HepG2 (cell line): ENCODE results near the gene SERPINA6. TPM values are rescaled to one million over a fixed set of nuclear protein-coding genes. Genes with fewer than 3 reads are reported as not detected.

Experiments used
- ATAC-seq: fragments of 200-7000 bp; cut with Tn5 transposase; 3 replicates; pipeline ENCODE4 v1.9.1; 2020; ENCODE audit warnings: mild to moderate bottlenecking, moderate library complexity
- BruUV-seq: library from RNA; stranded (reverse); fragments of 400-500 nt; replicated peaks from 2 replicates; lab custom pipeline; 2021; lab: Mats Ljungman, UMichigan
- CTCF ChIA-PET: fragments of 300-600 bp; formaldehyde crosslinking; extraction: SDS; loops from one replicate; lab custom pipeline; 2021; ENCODE audit warnings: low total read pairs, inconsistent platforms, low intra/inter-chr PET ratio; lab: Yijun Ruan, JAX
- POLR2A ChIA-PET: fragments of 350-600 bp; sonication (Branson Sonifier 250); formaldehyde crosslinking; loops from one replicate; lab custom pipeline; 2020; ENCODE audit warnings: antibody characterized with exemption, inconsistent platforms; lab: Yijun Ruan, JAX
- DNase-seq: peaks from one replicate; pipeline ENCODE4 v3.0.0-alpha.2; 2015; ENCODE audit warnings: low spot score
- FAIRE-seq: peaks from 3 replicates; lab custom pipeline; 2011; peaks lifted over from hg19 to GRCh38; lab: Jason Lieb, UNC
- H2AFZ ChIP-seq: one replicate; pipeline ENCODE4 v1.6.1; 2011; ENCODE audit warnings: low read length, inconsistent platforms
- H3K27ac ChIP-seq: fragments of 300-600 bp; 3 replicates; pipeline ENCODE4 v1.8.0; 2011; ENCODE audit warnings: mixed run types, mild to moderate bottlenecking, mixed read lengths, low read length, inconsistent platforms; ENCODE audit not compliant: insufficient read depth; ENCODE audit errors: extremely low read length
- H3K27me3 ChIP-seq, 2 experiments: fragments of 200-600 bp in 1 of 2; 2 replicates in 1 of 2; 3 replicates in 1 of 2; pipeline versions ENCODE4 v1.6.0 to v1.8.0; 2011; ENCODE audit warnings: low read length in 2 of 2, mild to moderate bottlenecking in 2 of 2, moderate library complexity in 2 of 2, inconsistent platforms in 1 of 2; ENCODE audit not compliant: insufficient read depth in 2 of 2, control insufficient read depth in 1 of 2
- H3K36me3 ChIP-seq, 2 experiments: fragments of 200-600 bp in 1 of 2; replicated peaks in 1 of 2; 2 replicates in 1 of 2; 3 replicates in 1 of 2; pipeline versions ENCODE4 v1.5.1 to v1.8.0; 2011; ENCODE audit warnings: low read length in 2 of 2, inconsistent platforms in 1 of 2; ENCODE audit not compliant: insufficient read depth in 2 of 2, control insufficient read depth in 1 of 2
- H3K4me1 ChIP-seq: 2 replicates; pipeline ENCODE4 v1.5.1; 2012; ENCODE audit warnings: low read length, inconsistent platforms; ENCODE audit not compliant: insufficient read depth
- H3K4me2 ChIP-seq: 2 replicates; pipeline ENCODE4 v1.6.0; 2011; ENCODE audit warnings: low read depth, low read length, inconsistent platforms
- H3K4me3 ChIP-seq, 3 experiments: fragments of 200-600 bp in 1 of 3; sonication (generic), shearing (Covaris generic) in 1 of 3; replicated peaks in 1 of 3; 2 replicates each; pipeline ENCODE4 v1.5.1; 2011 to 2016; ENCODE audit warnings: low read length in 3 of 3, inconsistent platforms in 2 of 3, low read depth in 2 of 3, mild to moderate bottlenecking in 2 of 3, control low read depth in 1 of 3, mixed read lengths in 1 of 3; ENCODE audit not compliant: insufficient read depth in 1 of 3
- H3K79me2 ChIP-seq: one replicate; pipeline ENCODE4 v1.6.1; 2011; ENCODE audit warnings: low read length, inconsistent platforms; ENCODE audit not compliant: insufficient read depth
- H3K9ac ChIP-seq: 2 replicates; pipeline ENCODE4 v1.6.0; 2011; ENCODE audit warnings: mild to moderate bottlenecking, low read depth, low read length, inconsistent platforms; ENCODE audit not compliant: insufficient read depth
- H3K9me3 ChIP-seq: 2 replicates; pipeline ENCODE4 v1.5.1; 2012; ENCODE audit warnings: mild to moderate bottlenecking, low read length
- H4K20me1 ChIP-seq: 2 replicates; pipeline ENCODE4 v1.6.0; 2011; ENCODE audit warnings: inconsistent platforms, mild to moderate bottlenecking, low read length, moderate library complexity; ENCODE audit not compliant: insufficient read depth
- HNF4A ChIP-seq: sonication (generic); formaldehyde crosslinking; IDR thresholded peaks from 2 replicates; pipeline ENCODE4 v1.4.0; 2020; ENCODE audit warnings: missing genetic modification reagents
- MED1 ChIP-seq: sonication (generic); formaldehyde crosslinking; IDR thresholded peaks from 2 replicates; pipeline ENCODE4 v1.4.0; 2020; ENCODE audit warnings: missing genetic modification reagents
- NR2F6 ChIP-seq, 2 experiments: IDR thresholded peaks; 2 replicates each; pipeline ENCODE4 v1.6.1; 2016; ENCODE audit warnings: antibody characterized with exemption in 1 of 2, mild to moderate bottlenecking in 1 of 2
- RARA ChIP-seq: IDR thresholded peaks from 2 replicates; pipeline ENCODE4 v1.6.1; 2016; ENCODE audit warnings: missing genetic modification reagents, missing compliant biosample characterization
- REL ChIP-seq: sonication (generic); formaldehyde crosslinking; conservative IDR thresholded peaks from 2 replicates; pipeline ENCODE4 v1.8.0; 2022; ENCODE audit warnings: mild to moderate bottlenecking, missing genetic modification reagents, moderate library complexity
- RXRA ChIP-seq: sonication (generic); formaldehyde crosslinking; IDR thresholded peaks from 2 replicates; pipeline ENCODE4 v1.5.1; 2020; ENCODE audit warnings: missing genetic modification reagents
- ZEB1 ChIP-seq: IDR thresholded peaks from 2 replicates; pipeline ENCODE4 v1.6.1; 2012; ENCODE audit warnings: mild to moderate bottlenecking, low read depth, inconsistent platforms; ENCODE audit not compliant: insufficient replicate concordance
- ZNF326 ChIP-seq: sonication (generic); formaldehyde crosslinking; IDR thresholded peaks from 2 replicates; pipeline ENCODE4 v1.4.0; 2020; ENCODE audit warnings: missing genetic modification reagents, borderline replicate concordance
- ZNF331 ChIP-seq: sonication (generic); formaldehyde crosslinking; IDR thresholded peaks from 2 replicates; pipeline ENCODE4 v1.4.0; 2020; ENCODE audit warnings: missing genetic modification reagents
- ZNF614 ChIP-seq: IDR thresholded peaks from 2 replicates; pipeline ENCODE4 v1.6.1; 2018; ENCODE audit warnings: missing biosample characterization, missing genetic modification reagents, inconsistent platforms, borderline replicate concordance
- WGBS: methylation state at CpG from one replicate; pipeline ENCODE4 v1.1.6; 2017; ENCODE audit warnings: low lambda C conversion rate; 5-methylcytosine and 5-hydroxymethylcytosine counted together
- in situ Hi-C: cut with HindIII; loops from 2 replicates; pipeline ENCODE4 v1.10.0; 2017; ENCODE audit warnings: low pct_unique_long_range_greater_than_20kb; ENCODE audit not compliant: extremely low pct_ligation_motif_present
- intact Hi-C: fragments of 100-400 bp; cut with micrococcal nuclease; formaldehyde crosslinking; loops from one replicate; pipeline ENCODE4 v1.10.0; 2022; ENCODE audit not compliant: unreplicated experiment
- polyA plus RNA-seq, 8 experiments: library from polyadenylated mRNA; depleted of rRNA in 3 of 8; stranded (reverse) in 7 of 8; unstranded in 1 of 8; fragments of >200 nt; fragmentation: Illumina TruSeq in 4 of 8; extraction: Trizol in 4 of 8; gene quantifications; 2 replicates each; pipeline versions ENCODE4 v1.2.1 to v1.2.3, GENCODE V29; 2011 to 2016; ENCODE audit warnings: low read depth in 4 of 8, missing spikeins in 1 of 8, mixed read lengths in 1 of 8; ENCODE audit not compliant: insufficient read depth in 1 of 8
- total RNA-seq, 5 experiments: library from RNA; depleted of rRNA; stranded (reverse); fragments of >200 nt; fragmentation: Illumina TruSeq; extraction: Trizol; gene quantifications; 2 replicates each; pipeline ENCODE4 v1.2.3, GENCODE V29; 2016; ENCODE audit warnings: low read depth in 1 of 5
- TF ChIP-seq, protein P1 (sequence below): sonication (generic); formaldehyde crosslinking; IDR thresholded peaks from 2 replicates; pipeline ENCODE4 v1.5.1; 2020; ENCODE audit warnings: mild to moderate bottlenecking, moderate library complexity, missing genetic modification reagents
- TF ChIP-seq, protein P2 (sequence below): sonication (generic); formaldehyde crosslinking; IDR thresholded peaks from 2 replicates; pipeline ENCODE4 v1.4.0; 2020; ENCODE audit warnings: missing genetic modification reagents
- TF ChIP-seq, protein P3 (sequence below), 2 experiments: sonication (generic) in 1 of 2; formaldehyde crosslinking in 1 of 2; IDR thresholded peaks; 2 replicates each; pipeline versions ENCODE4 v1.4.0 to v1.6.1; 2016 to 2020; ENCODE audit warnings: borderline replicate concordance in 1 of 2, low read depth in 1 of 2, mild to moderate bottlenecking in 1 of 2, missing genetic modification reagents in 1 of 2
- TF ChIP-seq, protein P4 (sequence below): sonication (generic); formaldehyde crosslinking; IDR thresholded peaks from 2 replicates; pipeline ENCODE4 v1.4.0; 2020; ENCODE audit warnings: missing genetic modification reagents, borderline replicate concordance

The SERPINA6 gene
- total and polyA plus RNA-seq, 2 of the 13 experiments (the other 11 are each of a cell fraction or from before 2014, with no cell fraction given), result 260 to 333 TPM

DNA sequence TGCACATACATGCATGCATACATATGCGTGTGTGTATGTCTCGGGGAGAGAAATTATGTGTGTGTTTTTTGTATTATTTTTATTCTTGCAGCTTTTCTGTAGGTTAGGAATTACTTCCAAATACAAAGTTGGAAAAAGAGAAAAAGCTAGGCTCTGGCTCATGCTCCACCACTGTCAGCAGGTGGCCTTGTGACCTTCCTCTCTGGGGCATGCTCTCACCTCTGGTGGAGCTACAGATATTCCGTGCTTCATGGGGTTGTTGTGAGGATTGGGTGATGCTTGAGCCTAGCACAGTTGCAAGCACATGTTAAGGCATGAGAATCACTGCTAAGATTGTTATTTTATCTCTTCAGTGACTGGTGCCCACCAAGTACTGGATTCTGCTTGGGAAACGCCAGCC lies 6.7 kb upstream of the SERPINA6 start:
- 88% methylated on average over 4 of the region's 4 CpGs for WGBS
- H3K27ac ChIP-seq, result no peak overlapping the region
- peak; percentile 36 for FAIRE-seq
- H3K9ac ChIP-seq, result no peak overlapping the region
- H4K20me1 ChIP-seq, result no peaks in the 10 kb centered on the region
- intact Hi-C loops (no loop called here), in situ Hi-C loops (no loop called here)
- ChIA-PET POLR2A (interaction anchor here (1.5 kb wide), 1 partner anchor 59 kb away, joined by 4 read pairs; the partner anchor contains the start of gene SERPINA1), CTCF (no interaction called here)
- H3K4me1 ChIP-seq, result peaks cover 72% of the 10 kb centered on the region
- no peak overlapping the region for H3K4me3 ChIP-seq
- BruUV-seq, result no TSS peak
- no peaks in the 10 kb centered on the region for H3K9me3 ChIP-seq
- DNase-seq, result no peak
- peak; percentile 93 for ATAC-seq
- H3K4me2 ChIP-seq, result no peak overlapping the region
- H2AFZ ChIP-seq, result no peak overlapping the region
- H3K36me3 ChIP-seq, result no peaks in the 10 kb centered on the region
- no peaks in the 10 kb centered on the region for H3K27me3 ChIP-seq
- H3K79me2 ChIP-seq, result no peaks in the 10 kb centered on the region
- TF ChIP-seq RXRA (CRISPR knock-in tag) (no peak), HNF4A (CRISPR knock-in tag) (no peak), ZNF326 (no peak), NR2F6 (IDR thresholded peaks at IDR 0.05) (0 out of 2 replicates have a peak, but pooled peaks have one; percentile 17), NR2F6 (CRISPR knock-in tag; IDR thresholded peaks at IDR 0.05) (0 out of 2 replicates have a peak, but pooled peaks have one; percentile 35), ZNF331 (no peak), RARA (0 out of 2 replicates have a peak, but pooled peaks have one; percentile 18), REL (CRISPR knock-in tag) (no peak), ZEB1 (no peak), MED1 (0 out of 2 replicates have a peak, but pooled peaks have one; percentile 34), ZNF614 (CRISPR knock-in tag) (no peak)
- TF ChIP-seq, protein P1, sequence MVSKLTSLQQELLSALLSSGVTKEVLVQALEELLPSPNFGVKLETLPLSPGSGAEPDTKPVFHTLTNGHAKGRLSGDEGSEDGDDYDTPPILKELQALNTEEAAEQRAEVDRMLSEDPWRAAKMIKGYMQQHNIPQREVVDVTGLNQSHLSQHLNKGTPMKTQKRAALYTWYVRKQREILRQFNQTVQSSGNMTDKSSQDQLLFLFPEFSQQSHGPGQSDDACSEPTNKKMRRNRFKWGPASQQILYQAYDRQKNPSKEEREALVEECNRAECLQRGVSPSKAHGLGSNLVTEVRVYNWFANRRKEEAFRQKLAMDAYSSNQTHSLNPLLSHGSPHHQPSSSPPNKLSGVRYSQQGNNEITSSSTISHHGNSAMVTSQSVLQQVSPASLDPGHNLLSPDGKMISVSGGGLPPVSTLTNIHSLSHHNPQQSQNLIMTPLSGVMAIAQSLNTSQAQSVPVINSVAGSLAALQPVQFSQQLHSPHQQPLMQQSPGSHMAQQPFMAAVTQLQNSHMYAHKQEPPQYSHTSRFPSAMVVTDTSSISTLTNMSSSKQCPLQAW (CRISPR knock-in tag), result 0 out of 2 replicates have a peak, but pooled peaks have one; percentile 20
- TF ChIP-seq, protein P2, sequence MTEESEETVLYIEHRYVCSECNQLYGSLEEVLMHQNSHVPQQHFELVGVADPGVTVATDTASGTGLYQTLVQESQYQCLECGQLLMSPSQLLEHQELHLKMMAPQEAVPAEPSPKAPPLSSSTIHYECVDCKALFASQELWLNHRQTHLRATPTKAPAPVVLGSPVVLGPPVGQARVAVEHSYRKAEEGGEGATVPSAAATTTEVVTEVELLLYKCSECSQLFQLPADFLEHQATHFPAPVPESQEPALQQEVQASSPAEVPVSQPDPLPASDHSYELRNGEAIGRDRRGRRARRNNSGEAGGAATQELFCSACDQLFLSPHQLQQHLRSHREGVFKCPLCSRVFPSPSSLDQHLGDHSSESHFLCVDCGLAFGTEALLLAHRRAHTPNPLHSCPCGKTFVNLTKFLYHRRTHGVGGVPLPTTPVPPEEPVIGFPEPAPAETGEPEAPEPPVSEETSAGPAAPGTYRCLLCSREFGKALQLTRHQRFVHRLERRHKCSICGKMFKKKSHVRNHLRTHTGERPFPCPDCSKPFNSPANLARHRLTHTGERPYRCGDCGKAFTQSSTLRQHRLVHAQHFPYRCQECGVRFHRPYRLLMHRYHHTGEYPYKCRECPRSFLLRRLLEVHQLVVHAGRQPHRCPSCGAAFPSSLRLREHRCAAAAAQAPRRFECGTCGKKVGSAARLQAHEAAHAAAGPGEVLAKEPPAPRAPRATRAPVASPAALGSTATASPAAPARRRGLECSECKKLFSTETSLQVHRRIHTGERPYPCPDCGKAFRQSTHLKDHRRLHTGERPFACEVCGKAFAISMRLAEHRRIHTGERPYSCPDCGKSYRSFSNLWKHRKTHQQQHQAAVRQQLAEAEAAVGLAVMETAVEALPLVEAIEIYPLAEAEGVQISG (CRISPR knock-in tag), result 0 out of 2 replicates have a peak, but pooled peaks have one; percentile 30
- TF ChIP-seq, protein P3, sequence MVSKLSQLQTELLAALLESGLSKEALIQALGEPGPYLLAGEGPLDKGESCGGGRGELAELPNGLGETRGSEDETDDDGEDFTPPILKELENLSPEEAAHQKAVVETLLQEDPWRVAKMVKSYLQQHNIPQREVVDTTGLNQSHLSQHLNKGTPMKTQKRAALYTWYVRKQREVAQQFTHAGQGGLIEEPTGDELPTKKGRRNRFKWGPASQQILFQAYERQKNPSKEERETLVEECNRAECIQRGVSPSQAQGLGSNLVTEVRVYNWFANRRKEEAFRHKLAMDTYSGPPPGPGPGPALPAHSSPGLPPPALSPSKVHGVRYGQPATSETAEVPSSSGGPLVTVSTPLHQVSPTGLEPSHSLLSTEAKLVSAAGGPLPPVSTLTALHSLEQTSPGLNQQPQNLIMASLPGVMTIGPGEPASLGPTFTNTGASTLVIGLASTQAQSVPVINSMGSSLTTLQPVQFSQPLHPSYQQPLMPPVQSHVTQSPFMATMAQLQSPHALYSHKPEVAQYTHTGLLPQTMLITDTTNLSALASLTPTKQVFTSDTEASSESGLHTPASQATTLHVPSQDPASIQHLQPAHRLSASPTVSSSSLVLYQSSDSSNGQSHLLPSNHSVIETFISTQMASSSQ (IDR thresholded peaks at IDR 0.05; ENCODE audit: low read depth), result no peak
- TF ChIP-seq, protein P3 (CRISPR knock-in tag; IDR thresholded peaks at IDR 0.05; ENCODE audit: borderline replicate concordance), result no peak
- TF ChIP-seq, protein P4, sequence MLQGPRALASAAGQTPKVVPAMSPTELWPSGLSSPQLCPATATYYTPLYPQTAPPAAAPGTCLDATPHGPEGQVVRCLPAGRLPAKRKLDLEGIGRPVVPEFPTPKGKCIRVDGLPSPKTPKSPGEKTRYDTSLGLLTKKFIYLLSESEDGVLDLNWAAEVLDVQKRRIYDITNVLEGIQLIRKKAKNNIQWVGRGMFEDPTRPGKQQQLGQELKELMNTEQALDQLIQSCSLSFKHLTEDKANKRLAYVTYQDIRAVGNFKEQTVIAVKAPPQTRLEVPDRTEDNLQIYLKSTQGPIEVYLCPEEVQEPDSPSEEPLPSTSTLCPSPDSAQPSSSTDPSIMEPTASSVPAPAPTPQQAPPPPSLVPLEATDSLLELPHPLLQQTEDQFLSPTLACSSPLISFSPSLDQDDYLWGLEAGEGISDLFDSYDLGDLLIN (CRISPR knock-in tag), result no peak
